ENCODE data around the gene STAG2. TPM values are rescaled to one million over a fixed set of nuclear protein-coding genes. Genes with fewer than 3 reads are reported as not detected.
A peak's percentile ranks its signal among the peaks of the same experiment; 100 is the strongest.

The STAG2 gene
- total and polyA plus RNA-seq, 2 of the 13 experiments (the other 11 are each of a cell fraction or from before 2014, with no cell fraction given) = 21.0 to 50.8 TPM

DNA sequence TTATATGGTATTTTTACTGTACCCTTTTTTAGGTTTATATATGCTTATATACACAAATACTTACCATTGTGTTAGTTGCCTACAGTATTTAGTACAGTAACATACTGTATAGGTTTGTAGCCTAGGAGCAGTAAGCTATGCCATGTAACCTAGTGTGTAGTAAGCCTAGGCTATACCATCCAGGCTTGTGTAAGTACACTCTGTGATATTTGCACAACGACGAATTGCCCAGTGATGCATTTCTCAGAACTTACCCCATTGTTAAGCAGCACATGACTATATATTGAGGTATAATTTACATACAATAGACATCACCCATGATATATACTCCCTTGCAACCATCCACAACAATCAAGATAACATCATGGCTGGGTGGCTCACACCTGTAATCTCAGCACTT, 40.1 kb downstream of the STAG2 start:
- no peak overlapping the region for H3K4me2 ChIP-seq (ENCODE audit: low read depth, low read length)
- H3K36me3 ChIP-seq (replicated peaks in 1 of 2; ENCODE audit: control insufficient read depth in 1 of 2, insufficient read depth in 2 of 2, low read length in 2 of 2) = no peaks in the 10 kb centered on the region
- H3K4me1 ChIP-seq (ENCODE audit: insufficient read depth, low read length) = no peaks in the 10 kb centered on the region
- in situ Hi-C loops (cut with HindIII; ENCODE audit: extremely low pct_ligation_motif_present, low pct_unique_long_range_greater_than_20kb) (no loop called here), intact Hi-C loops (cut with micrococcal nuclease; ENCODE audit: unreplicated experiment) (no loop called here)
- ChIA-PET CTCF (ENCODE audit: low intra/inter-chr PET ratio, low total read pairs) (no interaction called here), POLR2A (no interaction called here)
- H4K20me1 ChIP-seq (ENCODE audit: insufficient read depth, low read length) = peaks cover 20% of the 10 kb centered on the region
- WGBS (ENCODE audit: low lambda C conversion rate) = 94% methylated on average over 2 of the region's 2 CpGs
- H3K9me3 ChIP-seq (ENCODE audit: low read length) = no peaks in the 10 kb centered on the region
- H2AFZ ChIP-seq (ENCODE audit: low read length) = no peak overlapping the region
- no peaks in the 10 kb centered on the region for H3K27me3 ChIP-seq (ENCODE audit: control insufficient read depth in 1 of 2, insufficient read depth in 2 of 2, low read length in 2 of 2)
- peaks cover 77% of the 10 kb centered on the region for H3K79me2 ChIP-seq (ENCODE audit: insufficient read depth, low read length)
- DNase-seq (ENCODE audit: low spot score) = peak; percentile 1
- H3K27ac ChIP-seq (ENCODE audit: extremely low read length, insufficient read depth, low read length) = no peak overlapping the region
- no TSS peak for BruUV-seq (replicated peaks)
- ATAC-seq = no peak
- H3K4me3 ChIP-seq (replicated peaks in 1 of 3; ENCODE audit: insufficient read depth in 1 of 3, low read depth in 2 of 3, low read length in 3 of 3) = no peak overlapping the region
- H3K9ac ChIP-seq (ENCODE audit: insufficient read depth, low read depth, low read length) = no peak overlapping the region
- FAIRE-seq = no peak
- no peak for TF ChIP-seq ZFP36L1 (CRISPR knock-in tag; IDR thresholded peaks at IDR 0.05)
- no peak for TF ChIP-seq KDM6A (CRISPR knock-in tag; IDR thresholded peaks at IDR 0.05; ENCODE audit: low read depth)
- TF ChIP-seq ZNF543 (CRISPR knock-in tag; IDR thresholded peaks at IDR 0.05) = no peak

DNA sequence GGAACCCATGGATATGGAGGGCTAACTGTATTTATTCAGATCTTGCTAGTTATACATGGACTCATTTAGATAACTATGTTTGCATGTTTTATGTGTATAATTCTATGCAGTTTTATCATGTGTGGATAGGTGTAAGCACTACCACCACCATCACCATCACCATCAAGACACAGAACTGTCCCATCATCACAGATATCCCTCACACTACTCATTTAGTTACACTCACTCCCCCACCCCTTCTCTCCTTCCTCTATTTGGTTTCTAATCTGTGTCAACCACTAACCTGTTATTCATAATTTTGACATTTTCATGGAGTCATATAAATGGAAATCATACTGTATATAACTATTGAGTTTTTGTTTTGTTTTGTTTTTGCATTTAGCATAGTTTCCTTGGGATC, 43.7 kb downstream of the STAG2 start:
- intact Hi-C loops (cut with micrococcal nuclease; ENCODE audit: unreplicated experiment) (no loop called here), in situ Hi-C loops (cut with HindIII; ENCODE audit: extremely low pct_ligation_motif_present, low pct_unique_long_range_greater_than_20kb) (no loop called here)
- Histone ChIP-seq H3K79me2 (ENCODE audit: insufficient read depth, low read length) (peaks cover 76% of the 10 kb centered on the region), H3K36me3 (replicated peaks in 1 of 2; ENCODE audit: control insufficient read depth in 1 of 2, insufficient read depth in 2 of 2, low read length in 2 of 2) (no peaks in the 10 kb centered on the region), H2AFZ (ENCODE audit: low read length) (no peak overlapping the region), H3K9ac (ENCODE audit: insufficient read depth, low read depth, low read length) (no peak overlapping the region), H3K4me3 (replicated peaks in 1 of 3; ENCODE audit: insufficient read depth in 1 of 3, low read depth in 2 of 3, low read length in 3 of 3) (no peak overlapping the region), H4K20me1 (ENCODE audit: insufficient read depth, low read length) (peaks cover 11% of the 10 kb centered on the region), H3K4me1 (ENCODE audit: insufficient read depth, low read length) (no peaks in the 10 kb centered on the region), H3K27me3 (ENCODE audit: control insufficient read depth in 1 of 2, insufficient read depth in 2 of 2, low read length in 2 of 2) (no peaks in the 10 kb centered on the region), H3K27ac (ENCODE audit: extremely low read length, insufficient read depth, low read length) (no peak overlapping the region), H3K4me2 (ENCODE audit: low read depth, low read length) (no peak overlapping the region), H3K9me3 (ENCODE audit: low read length) (no peaks in the 10 kb centered on the region)
- DNase-seq (ENCODE audit: low spot score) (no peak), ATAC-seq (no peak), FAIRE-seq (peak; percentile 8)
- no TSS peak for BruUV-seq (replicated peaks)
- TF ChIP-seq ARID2 (CRISPR knock-in tag; IDR thresholded peaks at IDR 0.05; ENCODE audit: borderline replicate concordance) (no peak), MIER2 (CRISPR knock-in tag; IDR thresholded peaks at IDR 0.05) (no peak), JUN (CRISPR knock-in tag; IDR thresholded peaks at IDR 0.05) (no peak), ZNF574 (CRISPR knock-in tag; IDR thresholded peaks at IDR 0.05) (no peak), SKI (IDR thresholded peaks at IDR 0.05; ENCODE audit: partially characterized antibody) (no peak)
- ChIA-PET CTCF (ENCODE audit: low intra/inter-chr PET ratio, low total read pairs) (no interaction called here), POLR2A (no interaction called here)

Data from HepG2 (cell line).